Uterus (tissue), 4 donors: ENCODE measurements around the gene SNX9. TPM values are rescaled to one million over a fixed set of nuclear protein-coding genes. Genes with fewer than 3 reads are reported as not detected.

Experiments
- DNase-seq, 2 donors: peaks; one replicate each; pipeline ENCODE4 v3.0.0-alpha.2; 2019 to 2020
- H3K27ac ChIP-seq, 2 donors: fragments of 200-600 bp; sonication (generic); 1 replicate in 1 of 2; 2 replicates in 1 of 2; pipeline ENCODE4 v1.5.1; 2016 to 2018
- H3K27me3 ChIP-seq, 2 donors: fragments of 200-600 bp; sonication (generic); one replicate each; pipeline ENCODE4 v1.5.1; 2018 to 2019; ENCODE audit warnings: control low read depth in 1 of 2
- H3K36me3 ChIP-seq, 2 donors: fragments of 200-600 bp; sonication (generic); one replicate each; pipeline ENCODE4 v1.5.1; 2019; ENCODE audit warnings: control low read depth in 1 of 2
- H3K4me1 ChIP-seq, 2 donors: fragments of 200-600 bp; sonication (generic); one replicate each; pipeline ENCODE4 v1.5.1; 2018 to 2019; ENCODE audit warnings: control low read depth in 1 of 2
- H3K4me3 ChIP-seq, 2 donors: fragments of 200-600 bp; sonication (generic); 1 replicate in 1 of 2; 2 replicates in 1 of 2; pipeline ENCODE4 v1.5.1; 2018 to 2019; ENCODE audit warnings: mild to moderate bottlenecking in 1 of 2
- H3K9me3 ChIP-seq, 2 donors: fragments of 200-600 bp; sonication (generic); one replicate each; pipeline ENCODE4 v1.5.1; 2019; ENCODE audit warnings: control low read depth in 1 of 2
- POLR2A ChIP-seq, 2 donors: fragments of 450-650 bp; IDR thresholded peaks; one replicate each; pipeline ENCODE4 v1.6.1; 2016; ENCODE audit warnings: antibody characterized with exemption in 2 of 2, mild to moderate bottlenecking in 1 of 2, moderate library complexity in 1 of 2
- intact Hi-C: fragments of 100-400 bp; cut with DNase I; formaldehyde crosslinking; loops from one replicate; pipeline ENCODE4 v1.15.1; 2023; ENCODE audit warnings: low total_unique reads
- total RNA-seq, 4 donors: library from RNA; depleted of rRNA in 3 of 4; stranded (reverse); fragments of >200 nt in 3 of 4; gene quantifications; one replicate each; pipeline versions ENCODE4 v1.1.0 to v1.2.4, GENCODE V29; 2014 to 2023
- TF ChIP-seq, protein P1 (sequence below), 4 experiments: fragments of 200-600 bp in 2 of 4; fragments of 450-650 bp in 2 of 4; sonication (generic) in 2 of 4; IDR thresholded peaks; one replicate each; pipeline ENCODE4 v1.5.1; 2016 to 2019; ENCODE audit warnings: antibody characterized with exemption in 4 of 4, mild to moderate bottlenecking in 2 of 4, moderate library complexity in 1 of 4
- donor health status: DM: yes; HTN: yes; CAD: no.

Gene SNX9
- total RNA-seq, 4 donors from 2014 or later = 31.0 to 65.9 (median 50.5) TPM

DNA sequence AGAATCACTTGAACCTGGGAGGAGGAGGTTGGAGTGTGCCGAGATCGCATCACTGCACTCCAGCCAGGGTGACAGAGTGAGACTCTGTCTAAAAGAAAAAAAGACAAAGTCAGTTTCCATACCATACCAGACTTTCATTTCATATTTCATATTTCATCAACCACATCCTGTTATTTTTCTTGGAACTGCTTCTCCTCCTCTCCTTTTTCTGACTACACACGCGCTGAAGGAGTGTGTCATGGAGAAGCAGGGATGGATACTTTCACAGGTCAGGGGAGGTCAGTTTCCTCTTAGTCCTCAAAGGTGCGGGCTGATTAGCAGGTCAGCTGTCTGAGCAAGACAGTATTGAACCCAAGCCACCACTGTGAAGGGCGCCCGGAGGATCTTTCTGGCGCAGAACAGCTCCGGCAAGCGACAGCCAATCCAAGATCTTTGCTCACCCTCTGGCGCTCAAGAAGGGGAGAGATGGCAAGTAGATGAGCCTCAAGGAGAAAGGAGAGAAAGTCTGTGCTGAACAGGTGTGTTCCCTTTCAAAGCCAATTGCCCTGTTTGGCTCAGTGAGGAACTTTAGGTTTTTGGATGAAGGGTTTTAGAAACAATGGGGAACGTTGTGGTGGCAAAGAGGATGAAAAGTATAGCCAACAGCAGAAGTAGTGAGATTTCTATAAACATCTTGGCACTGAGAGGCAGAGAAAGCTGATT, 139.7 kb downstream of the SNX9 start:
- Histone ChIP-seq H3K4me3 (no peak overlapping the region), H3K4me1 (no peaks in the 10 kb centered on the region), H3K27me3 (no peaks in the 10 kb centered on the region), H3K27ac (no peak overlapping the region), H3K36me3 (no peaks in the 10 kb centered on the region), H3K9me3 (peaks cover 0 to 5% of the 10 kb centered on the region in 2 donors)
- no peak for TF ChIP-seq POLR2A (IDR thresholded peaks at IDR 0.05)
- TF ChIP-seq, protein P1, sequence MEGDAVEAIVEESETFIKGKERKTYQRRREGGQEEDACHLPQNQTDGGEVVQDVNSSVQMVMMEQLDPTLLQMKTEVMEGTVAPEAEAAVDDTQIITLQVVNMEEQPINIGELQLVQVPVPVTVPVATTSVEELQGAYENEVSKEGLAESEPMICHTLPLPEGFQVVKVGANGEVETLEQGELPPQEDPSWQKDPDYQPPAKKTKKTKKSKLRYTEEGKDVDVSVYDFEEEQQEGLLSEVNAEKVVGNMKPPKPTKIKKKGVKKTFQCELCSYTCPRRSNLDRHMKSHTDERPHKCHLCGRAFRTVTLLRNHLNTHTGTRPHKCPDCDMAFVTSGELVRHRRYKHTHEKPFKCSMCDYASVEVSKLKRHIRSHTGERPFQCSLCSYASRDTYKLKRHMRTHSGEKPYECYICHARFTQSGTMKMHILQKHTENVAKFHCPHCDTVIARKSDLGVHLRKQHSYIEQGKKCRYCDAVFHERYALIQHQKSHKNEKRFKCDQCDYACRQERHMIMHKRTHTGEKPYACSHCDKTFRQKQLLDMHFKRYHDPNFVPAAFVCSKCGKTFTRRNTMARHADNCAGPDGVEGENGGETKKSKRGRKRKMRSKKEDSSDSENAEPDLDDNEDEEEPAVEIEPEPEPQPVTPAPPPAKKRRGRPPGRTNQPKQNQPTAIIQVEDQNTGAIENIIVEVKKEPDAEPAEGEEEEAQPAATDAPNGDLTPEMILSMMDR (IDR thresholded peaks at IDR 0.05) = no peak
- DNase-seq = no peak
- intact Hi-C loops = no loop called here

DNA sequence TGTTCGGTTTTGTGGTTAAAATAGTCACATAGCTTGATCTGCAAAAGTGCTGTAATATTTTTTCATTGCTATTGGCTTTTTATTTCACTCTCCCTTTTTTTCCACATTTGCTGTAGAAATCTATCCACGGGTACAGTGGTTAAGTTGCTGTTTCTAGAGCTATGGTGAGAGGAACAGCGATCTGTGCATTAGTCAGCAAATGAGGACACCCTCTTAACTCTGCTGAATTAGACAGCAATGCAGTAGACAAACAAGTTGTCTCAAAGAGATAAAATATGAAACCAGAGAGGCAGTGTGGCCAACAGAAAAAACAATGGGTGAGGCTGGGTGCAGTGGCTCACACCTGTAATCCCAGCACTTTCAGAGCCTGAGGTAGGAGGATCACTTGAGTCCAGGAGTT, 141.1 kb downstream of the SNX9 start:
- Histone ChIP-seq H3K27me3 (no peaks in the 10 kb centered on the region), H3K4me1 (no peaks in the 10 kb centered on the region), H3K9me3 (peaks cover 0 to 1% of the 10 kb centered on the region in 2 donors), H3K4me3 (no peak overlapping the region), H3K27ac (no peak overlapping the region), H3K36me3 (no peaks in the 10 kb centered on the region)
- DNase-seq = no peak
- intact Hi-C loops = no loop called here
- no peak for TF ChIP-seq POLR2A (IDR thresholded peaks at IDR 0.05)
- TF ChIP-seq, protein P1 (IDR thresholded peaks at IDR 0.05) = no peak

DNA sequence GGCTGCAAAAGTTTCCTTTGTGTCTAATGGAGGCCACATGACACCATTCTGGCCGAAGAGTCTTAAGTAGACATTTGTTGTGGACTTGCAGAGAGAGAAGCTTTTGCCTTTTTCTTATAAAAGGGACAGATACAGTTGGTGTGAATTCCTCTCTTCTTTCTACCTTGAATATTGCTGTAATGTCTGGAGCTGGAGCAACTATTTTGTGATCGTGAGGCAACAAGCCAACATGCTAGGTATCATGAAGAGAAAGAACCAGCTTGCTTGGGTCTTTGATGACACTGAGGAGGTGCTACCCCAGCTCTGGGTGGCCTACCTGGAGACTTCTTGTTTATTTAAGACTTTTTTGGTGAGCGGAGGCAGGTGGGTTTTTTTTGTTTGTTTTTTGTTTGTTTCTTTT, 142.3 kb downstream of the SNX9 start:
- no peak for TF ChIP-seq POLR2A (IDR thresholded peaks at IDR 0.05)
- TF ChIP-seq, protein P1 (IDR thresholded peaks at IDR 0.05) = no peak
- H3K4me3 ChIP-seq = no peak overlapping the region
- no peak for DNase-seq
- intact Hi-C loops = no loop called here
- no peaks in the 10 kb centered on the region for H3K9me3 ChIP-seq
- no peak overlapping the region for H3K27ac ChIP-seq
- H3K4me1 ChIP-seq = no peaks in the 10 kb centered on the region
- H3K36me3 ChIP-seq = no peaks in the 10 kb centered on the region
- H3K27me3 ChIP-seq = no peaks in the 10 kb centered on the region

- H3K4me3 ChIP-seq = no peak overlapping the region
- TF ChIP-seq, protein P1 (IDR thresholded peaks at IDR 0.05) = no peak
- no peak for TF ChIP-seq POLR2A (IDR thresholded peaks at IDR 0.05)
- no peaks in the 10 kb centered on the region for H3K27me3 ChIP-seq
- H3K36me3 ChIP-seq = no peaks in the 10 kb centered on the region
- no peaks in the 10 kb centered on the region for H3K4me1 ChIP-seq
- DNase-seq = no peak
- no peak overlapping the region for H3K27ac ChIP-seq
- intact Hi-C loops = no loop called here
- H3K9me3 ChIP-seq = no peaks in the 10 kb centered on the region
Measured at GRCh38 chr6:157966589-157966977, 143.5 kb downstream of the SNX9 start.

DNA sequence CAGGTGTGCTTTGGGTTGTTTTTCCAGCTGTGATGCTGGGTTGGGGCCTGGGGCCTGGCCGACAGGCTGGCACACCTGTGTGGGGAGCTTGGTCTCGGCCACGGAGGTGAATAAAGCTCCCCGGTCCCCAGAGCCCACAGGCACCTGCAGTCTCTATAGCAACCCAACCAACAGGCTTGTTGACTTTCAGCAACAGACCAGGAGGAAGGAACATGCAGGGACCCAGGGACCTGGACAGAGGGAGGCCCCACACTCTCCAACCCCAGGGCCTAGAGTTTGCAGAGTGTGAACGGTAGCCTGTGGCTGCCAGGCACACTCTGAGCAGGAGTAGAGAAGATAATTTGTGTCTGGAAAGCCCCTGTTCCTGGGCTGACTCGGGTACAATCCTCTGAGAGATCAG, 144.0 kb downstream of the SNX9 start:
- intact Hi-C loops = no loop called here
- H3K4me1 ChIP-seq = no peaks in the 10 kb centered on the region
- H3K27me3 ChIP-seq = no peaks in the 10 kb centered on the region
- H3K9me3 ChIP-seq = no peaks in the 10 kb centered on the region
- DNase-seq = no peak
- TF ChIP-seq, protein P1 (IDR thresholded peaks at IDR 0.05) = no peak
- TF ChIP-seq POLR2A (IDR thresholded peaks at IDR 0.05) = no peak
- no peak overlapping the region for H3K27ac ChIP-seq
- no peaks in the 10 kb centered on the region for H3K36me3 ChIP-seq
- no peak overlapping the region for H3K4me3 ChIP-seq
